Effector memory CD4-positive, alpha-beta T cell (primary cell): ENCODE data around the gene MICAL3.
A peak's percentile ranks its signal among the peaks of the same experiment; 100 is the strongest.

Experiments used
- DNase-seq, 3 donors: peaks; one replicate each; pipeline ENCODE4 v3.0.0-alpha.2; 2020
- H3K27ac ChIP-seq: 2 replicates; pipeline ENCODE4 v1.7.0; 2013; ENCODE audit warnings: mild to moderate bottlenecking, low read length, moderate library complexity; ENCODE audit not compliant: insufficient read depth, poor library complexity, severe bottlenecking
- H3K27me3 ChIP-seq: replicated peaks from 2 replicates; pipeline ENCODE4 v1.7.0; 2013; ENCODE audit warnings: mild to moderate bottlenecking, low read length; ENCODE audit not compliant: insufficient read depth, control insufficient read depth, poor library complexity, severe bottlenecking
- H3K36me3 ChIP-seq: 2 replicates; pipeline ENCODE4 v1.7.0; 2013; ENCODE audit warnings: mild to moderate bottlenecking, low read length, moderate library complexity; ENCODE audit not compliant: control insufficient read depth, insufficient read depth
- H3K4me1 ChIP-seq: 2 replicates; pipeline ENCODE4 v1.7.0; 2013; ENCODE audit warnings: low read length, mild to moderate bottlenecking; ENCODE audit not compliant: control insufficient read depth, insufficient read depth, poor library complexity, severe bottlenecking
- H3K4me3 ChIP-seq: 2 replicates; pipeline ENCODE4 v1.7.0; 2013; ENCODE audit warnings: low read length, low read depth, mild to moderate bottlenecking; ENCODE audit not compliant: insufficient read depth, poor library complexity, severe bottlenecking
- H3K9me3 ChIP-seq: 2 replicates; pipeline ENCODE4 v1.7.0; 2013; ENCODE audit warnings: mild to moderate bottlenecking, low read length, moderate library complexity; ENCODE audit not compliant: control insufficient read depth

Gene MICAL3

GRCh38 chr22:17782158-17782557, 242.2 kb downstream of the MICAL3 start:
- no peak for DNase-seq
- H3K36me3 ChIP-seq: no peaks in the 10 kb centered on the region
- H3K9me3 ChIP-seq: no peaks in the 10 kb centered on the region
- H3K4me1 ChIP-seq: peaks cover 38% of the 10 kb centered on the region
- H3K27me3 ChIP-seq: no peaks in the 10 kb centered on the region
- H3K27ac ChIP-seq: peak overlapping the region; percentile 56
- no peak overlapping the region for H3K4me3 ChIP-seq

- Histone ChIP-seq H3K36me3 (no peaks in the 10 kb centered on the region), H3K4me1 (peaks cover 43% of the 10 kb centered on the region), H3K9me3 (no peaks in the 10 kb centered on the region), H3K27me3 (no peaks in the 10 kb centered on the region), H3K4me3 (no peak overlapping the region), H3K27ac (peak overlapping the region; percentile 56)
- DNase-seq: peak; percentile 25 to 51 (median 51)
Observed at GRCh38 chr22:17781319-17782031, 242.9 kb downstream of the MICAL3 start.

- peaks cover 48% of the 10 kb centered on the region for H3K4me1 ChIP-seq
- DNase-seq: no peak
- H3K9me3 ChIP-seq: no peaks in the 10 kb centered on the region
- peak overlapping the region; percentile 56 for H3K27ac ChIP-seq
- no peaks in the 10 kb centered on the region for H3K27me3 ChIP-seq
- H3K36me3 ChIP-seq: no peaks in the 10 kb centered on the region
- H3K4me3 ChIP-seq: no peak overlapping the region
Observed at GRCh38 chr22:17780741-17781318, 243.5 kb downstream of the MICAL3 start.

GRCh38 chr22:17780116-17780740, 244.1 kb downstream of the MICAL3 start:
- Histone ChIP-seq H3K9me3 (no peaks in the 10 kb centered on the region), H3K27me3 (no peaks in the 10 kb centered on the region), H3K4me3 (no peak overlapping the region), H3K27ac (no peak overlapping the region), H3K36me3 (no peaks in the 10 kb centered on the region), H3K4me1 (peaks cover 54% of the 10 kb centered on the region)
- DNase-seq: no peak

GRCh38 chr22:17779286-17780115, 244.9 kb downstream of the MICAL3 start:
- Histone ChIP-seq H3K9me3 (no peaks in the 10 kb centered on the region), H3K4me1 (peaks cover 61% of the 10 kb centered on the region), H3K4me3 (no peak overlapping the region), H3K36me3 (no peaks in the 10 kb centered on the region), H3K27me3 (no peaks in the 10 kb centered on the region), H3K27ac (no peak overlapping the region)
- no peak for DNase-seq

- Histone ChIP-seq H3K4me3 (peak overlapping the region; percentile 82), H3K36me3 (no peaks in the 10 kb centered on the region), H3K27me3 (no peaks in the 10 kb centered on the region), H3K27ac (peak overlapping the region; percentile 95), H3K9me3 (no peaks in the 10 kb centered on the region), H3K4me1 (peaks cover 63% of the 10 kb centered on the region)
- DNase-seq: no peak
Observed at GRCh38 chr22:17778412-17778976, 245.9 kb downstream of the MICAL3 start.

- no peaks in the 10 kb centered on the region for H3K36me3 ChIP-seq
- H3K4me1 ChIP-seq: peaks cover 71% of the 10 kb centered on the region
- no peak for DNase-seq
- H3K27ac ChIP-seq: peak overlapping the region; percentile 95
- H3K4me3 ChIP-seq: peak overlapping the region; percentile 82
- no peaks in the 10 kb centered on the region for H3K9me3 ChIP-seq
- H3K27me3 ChIP-seq: no peaks in the 10 kb centered on the region
Observed at GRCh38 chr22:17777717-17778044, 246.7 kb downstream of the MICAL3 start.

GRCh38 chr22:17777005-17777716, 247.2 kb downstream of the MICAL3 start:
- Histone ChIP-seq H3K27ac (peak overlapping the region; percentile 95), H3K27me3 (no peaks in the 10 kb centered on the region)

GRCh38 chr22:17775781-17776465, 248.4 kb downstream of the MICAL3 start:
- H3K27ac ChIP-seq: peak overlapping the region; percentile 95
- no peaks in the 10 kb centered on the region for H3K36me3 ChIP-seq
- H3K4me3 ChIP-seq: no peak overlapping the region
- peaks cover 74% of the 10 kb centered on the region for H3K4me1 ChIP-seq
- H3K27me3 ChIP-seq: no peaks in the 10 kb centered on the region
- DNase-seq: no peak
- no peaks in the 10 kb centered on the region for H3K9me3 ChIP-seq

More at GRCh38 chr22:17777005-17777716, 247.2 kb downstream of the MICAL3 start:
- Histone ChIP-seq H3K9me3 (no peaks in the 10 kb centered on the region), H3K36me3 (no peaks in the 10 kb centered on the region), H3K4me3 (peak overlapping the region; percentile 82), H3K4me1 (peaks cover 77% of the 10 kb centered on the region)
- DNase-seq: peak; percentile 51 to 61 (median 55)
